ENCODE measurements around the gene APMAP. TPM values are rescaled to one million over a fixed set of nuclear protein-coding genes. Genes with fewer than 3 reads are reported as not detected.

The APMAP gene, protein sequence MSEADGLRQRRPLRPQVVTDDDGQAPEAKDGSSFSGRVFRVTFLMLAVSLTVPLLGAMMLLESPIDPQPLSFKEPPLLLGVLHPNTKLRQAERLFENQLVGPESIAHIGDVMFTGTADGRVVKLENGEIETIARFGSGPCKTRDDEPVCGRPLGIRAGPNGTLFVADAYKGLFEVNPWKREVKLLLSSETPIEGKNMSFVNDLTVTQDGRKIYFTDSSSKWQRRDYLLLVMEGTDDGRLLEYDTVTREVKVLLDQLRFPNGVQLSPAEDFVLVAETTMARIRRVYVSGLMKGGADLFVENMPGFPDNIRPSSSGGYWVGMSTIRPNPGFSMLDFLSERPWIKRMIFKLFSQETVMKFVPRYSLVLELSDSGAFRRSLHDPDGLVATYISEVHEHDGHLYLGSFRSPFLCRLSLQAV
- total RNA-seq, result 10 to 100 TPM; 70.5 to 93.8 TPM

DNA sequence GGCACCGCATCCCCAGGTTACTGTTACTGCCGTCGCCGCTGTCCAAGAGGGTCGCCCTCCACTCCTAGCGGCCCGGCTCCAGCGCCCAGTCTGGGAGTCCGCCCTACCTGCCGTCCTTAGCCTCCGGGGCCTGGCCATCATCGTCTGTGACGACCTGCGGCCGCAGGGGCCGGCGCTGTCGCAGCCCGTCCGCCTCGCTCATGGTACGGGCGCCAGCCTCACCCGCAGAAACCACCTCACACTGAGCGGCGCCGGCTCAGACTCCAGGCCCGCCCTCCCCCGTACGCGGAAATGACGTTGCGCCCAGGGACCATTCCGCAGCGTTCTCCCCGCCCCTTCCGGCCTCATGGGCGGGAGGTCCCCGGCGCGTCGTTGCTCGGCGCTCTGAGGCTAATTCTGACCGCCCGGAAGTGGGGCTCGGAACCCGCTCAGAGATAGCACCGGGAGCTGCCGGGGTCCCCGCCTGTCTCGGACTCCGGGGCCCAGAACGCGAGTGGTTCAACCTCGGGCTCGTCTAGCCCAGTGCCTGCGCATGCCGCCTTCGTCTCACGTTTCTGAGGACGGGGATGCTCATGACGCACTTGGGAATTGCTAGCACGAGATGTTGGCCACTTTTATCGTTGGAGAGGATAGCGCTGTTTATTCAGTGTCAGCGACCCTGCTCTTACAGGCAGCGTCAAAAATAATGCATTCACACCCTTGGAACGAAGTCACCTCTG lies at the start of gene APMAP:
Gene APMAP (minus strand): TSS at position 265 of the 719 bp plus-strand sequence. CDS start 63 bp downstream, at position 202.
- H3K36me3 ChIP-seq, result no peaks in the 10 kb centered on the region
- peak within 1 kb of the TSS; percentile 85 to 90 for H3K27ac ChIP-seq
- peak within 1 kb of the TSS; percentile 70 to 86 for H3K4me3 ChIP-seq
- intact Hi-C loops (cut with DNase I), result loop anchor here (5.0 to 10.0 kb wide), 5 partner anchors 205 to 1628 kb away; partner anchors contain the start of genes ENTPD6, GINS1, GZF1 and NANP
- H3K4me1 ChIP-seq (replicated peaks), result peaks cover 11% of the 10 kb centered on the region
- no peaks in the 10 kb centered on the region for H3K9me3 ChIP-seq
- no peaks in the 10 kb centered on the region for H3K27me3 ChIP-seq (replicated peaks; ENCODE audit: insufficient read depth)
- under 1% methylated on average over 65 of the region's 69 CpGs for WGBS
- TF ChIP-seq POLR2AphosphoS5 (IDR thresholded peaks at IDR 0.05) (peak; percentile 98), POLR2A (IDR thresholded peaks at IDR 0.05) (peak; percentile 96)
- TF ChIP-seq, protein P1, sequence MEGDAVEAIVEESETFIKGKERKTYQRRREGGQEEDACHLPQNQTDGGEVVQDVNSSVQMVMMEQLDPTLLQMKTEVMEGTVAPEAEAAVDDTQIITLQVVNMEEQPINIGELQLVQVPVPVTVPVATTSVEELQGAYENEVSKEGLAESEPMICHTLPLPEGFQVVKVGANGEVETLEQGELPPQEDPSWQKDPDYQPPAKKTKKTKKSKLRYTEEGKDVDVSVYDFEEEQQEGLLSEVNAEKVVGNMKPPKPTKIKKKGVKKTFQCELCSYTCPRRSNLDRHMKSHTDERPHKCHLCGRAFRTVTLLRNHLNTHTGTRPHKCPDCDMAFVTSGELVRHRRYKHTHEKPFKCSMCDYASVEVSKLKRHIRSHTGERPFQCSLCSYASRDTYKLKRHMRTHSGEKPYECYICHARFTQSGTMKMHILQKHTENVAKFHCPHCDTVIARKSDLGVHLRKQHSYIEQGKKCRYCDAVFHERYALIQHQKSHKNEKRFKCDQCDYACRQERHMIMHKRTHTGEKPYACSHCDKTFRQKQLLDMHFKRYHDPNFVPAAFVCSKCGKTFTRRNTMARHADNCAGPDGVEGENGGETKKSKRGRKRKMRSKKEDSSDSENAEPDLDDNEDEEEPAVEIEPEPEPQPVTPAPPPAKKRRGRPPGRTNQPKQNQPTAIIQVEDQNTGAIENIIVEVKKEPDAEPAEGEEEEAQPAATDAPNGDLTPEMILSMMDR (IDR thresholded peaks at IDR 0.05), result peak in 1 of 4 experiments; percentile 29
- DNase-seq (ENCODE audit: low spot score), result peak; percentile 96

DNA sequence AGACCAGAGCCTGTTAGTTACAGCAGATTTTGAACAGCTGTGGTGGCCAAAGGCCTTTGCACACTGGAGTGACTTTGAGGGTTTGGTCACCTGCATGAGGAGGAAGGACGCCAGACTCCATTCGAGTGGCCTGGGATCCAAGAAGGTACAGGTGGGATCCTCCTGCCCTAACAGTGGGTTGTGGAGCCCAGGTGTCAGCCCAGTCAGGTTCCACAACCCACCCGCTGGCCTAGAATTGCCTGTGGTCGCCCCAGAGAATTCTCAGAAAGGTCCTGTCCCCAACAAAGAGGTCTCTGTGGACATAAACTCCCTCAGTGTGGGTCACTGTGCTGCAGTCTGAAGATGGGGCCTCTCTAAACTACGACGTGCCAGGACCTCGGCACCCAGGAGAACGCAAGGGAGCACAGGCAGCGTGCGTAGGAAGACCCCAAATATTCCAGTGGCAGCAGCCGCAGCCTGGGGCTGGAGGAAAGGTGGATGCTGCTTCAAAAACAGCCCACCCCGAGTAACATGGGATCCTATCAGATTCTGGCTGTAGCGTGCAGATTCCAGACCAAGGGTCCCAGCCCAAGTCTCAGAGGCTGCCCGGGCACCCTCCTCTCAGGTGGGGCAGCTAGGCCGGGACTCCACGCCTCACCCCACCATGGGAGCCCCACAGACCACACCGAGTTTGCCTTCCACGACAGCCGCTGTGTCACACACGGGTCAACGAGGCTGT lies 49.4 kb upstream of the APMAP start:
- WGBS, result 95% methylated on average over 18 of the region's 21 CpGs
- H3K36me3 ChIP-seq, result peaks cover 0 to 4% of the 10 kb centered on the region in 2 donors
- no peak for DNase-seq (ENCODE audit: low spot score)
- H3K4me1 ChIP-seq (replicated peaks), result peaks cover 42% of the 10 kb centered on the region
- TF ChIP-seq, protein P1 (IDR thresholded peaks at IDR 0.05), result no peak
- TF ChIP-seq POLR2A (IDR thresholded peaks at IDR 0.05), result no peak
- TF ChIP-seq POLR2AphosphoS5 (IDR thresholded peaks at IDR 0.05), result no peak
- H3K27me3 ChIP-seq (replicated peaks; ENCODE audit: insufficient read depth), result no peaks in the 10 kb centered on the region
- H3K27ac ChIP-seq, result peak overlapping the region in 1 of 2 donors; percentile 69
- no peak overlapping the region for H3K4me3 ChIP-seq
- no peaks in the 10 kb centered on the region for H3K9me3 ChIP-seq
- intact Hi-C loops (cut with DNase I), result no loop called here

DNA sequence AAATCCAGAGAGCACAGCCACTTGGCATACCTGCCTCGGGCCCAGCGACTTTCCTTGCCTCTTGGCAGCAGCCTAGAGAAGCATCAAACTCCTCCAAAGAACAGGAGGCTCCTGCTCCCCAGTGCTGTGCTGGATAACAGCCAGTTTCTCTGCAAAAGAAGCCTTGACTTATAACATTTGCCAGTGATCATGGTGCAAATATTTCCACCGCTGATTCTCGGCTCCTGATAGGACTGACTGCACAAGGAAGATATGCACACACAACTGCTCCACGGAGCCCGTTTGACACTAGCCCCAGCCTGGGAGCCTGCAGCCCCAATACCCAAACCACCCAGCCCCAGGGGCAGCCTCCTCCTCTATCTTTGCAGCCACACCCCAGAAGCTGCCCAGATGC lies 47.9 kb upstream of the APMAP start:
- peak; percentile 80 for DNase-seq (ENCODE audit: low spot score)
- intact Hi-C loops (cut with DNase I), result no loop called here
- no peak overlapping the region for H3K4me3 ChIP-seq

DNA sequence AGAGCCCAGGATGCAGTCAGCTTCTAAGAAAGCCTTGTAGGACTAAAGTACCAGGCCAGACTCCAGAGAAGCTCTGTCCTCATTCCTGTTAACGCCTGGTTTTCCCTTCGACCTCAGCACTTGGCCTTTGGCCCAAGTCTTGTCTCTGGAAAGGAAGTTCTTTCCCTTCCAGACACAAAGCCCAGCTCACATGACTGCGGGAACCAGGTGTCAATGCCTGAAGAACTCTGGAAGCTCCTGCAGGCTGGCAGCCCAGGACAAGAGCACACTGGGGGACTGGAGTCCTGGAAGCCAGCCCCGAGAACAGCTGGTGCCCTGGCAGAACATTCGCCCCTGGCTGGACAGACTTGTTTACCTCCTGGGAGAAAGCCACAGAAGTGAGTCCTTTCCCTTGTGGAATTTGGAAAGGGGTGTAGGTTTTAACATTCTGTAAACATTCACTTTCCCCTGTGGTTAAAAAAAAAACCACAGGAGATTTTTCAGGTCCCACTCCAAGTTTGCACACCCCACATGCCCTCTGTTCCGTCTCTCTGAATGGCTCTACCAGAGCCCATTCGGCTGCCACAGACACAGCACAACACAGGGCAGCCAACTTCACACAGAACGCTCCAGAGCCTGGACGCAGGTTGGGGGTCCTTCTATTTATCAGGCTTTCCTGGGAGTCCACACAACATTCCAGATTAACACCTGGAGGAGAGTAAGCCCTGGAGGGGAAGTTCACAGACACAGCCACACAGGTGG lies 47.3 kb upstream of the APMAP start:
- TF ChIP-seq POLR2A (IDR thresholded peaks at IDR 0.05) (no peak), POLR2AphosphoS5 (IDR thresholded peaks at IDR 0.05) (peak; percentile 95)
- TF ChIP-seq, protein P1 (IDR thresholded peaks at IDR 0.05), result peak in 1 of 4 experiments; percentile 19
- no peaks in the 10 kb centered on the region for H3K36me3 ChIP-seq
- intact Hi-C loops (cut with DNase I), result no loop called here
- H3K27ac ChIP-seq, result peak overlapping the region; percentile 69
- 3% methylated on average over 9 of the region's 9 CpGs for WGBS
- H3K4me1 ChIP-seq (replicated peaks), result peaks cover 40% of the 10 kb centered on the region
- H3K4me3 ChIP-seq, result no peak overlapping the region
- DNase-seq (ENCODE audit: low spot score), result peak; percentile 95
- no peaks in the 10 kb centered on the region for H3K27me3 ChIP-seq (replicated peaks; ENCODE audit: insufficient read depth)
- no peaks in the 10 kb centered on the region for H3K9me3 ChIP-seq

More for the DNA sequence above, 47.9 kb upstream of the APMAP start:
- no peaks in the 10 kb centered on the region for H3K27me3 ChIP-seq (replicated peaks; ENCODE audit: insufficient read depth)
- H3K27ac ChIP-seq, result peak overlapping the region; percentile 69
- TF ChIP-seq, protein P1 (IDR thresholded peaks at IDR 0.05), result no peak
- TF ChIP-seq POLR2AphosphoS5 (IDR thresholded peaks at IDR 0.05), result peak; percentile 51
- H3K9me3 ChIP-seq, result no peaks in the 10 kb centered on the region
- H3K4me1 ChIP-seq (replicated peaks), result peaks cover 40% of the 10 kb centered on the region
- H3K36me3 ChIP-seq, result no peaks in the 10 kb centered on the region
- 9% methylated on average over 6 of the region's 6 CpGs for WGBS

Data from prostate gland (tissue), 2 donors.